MCF 10A (cell line): Measurements from ENCODE around the gene LRP8. TPM values are rescaled to one million over a fixed set of nuclear protein-coding genes. Genes with fewer than 3 reads are reported as not detected.

Experiments used
- BruUV-seq: library from RNA; stranded (reverse); fragments of 400-500 nt; replicated peaks from 2 replicates; lab custom pipeline; 2021; lab: Mats Ljungman, UMichigan
- CTCF ChIA-PET: fragments of 300-600 bp; sonication (Branson Sonifier 250); formaldehyde crosslinking; extraction: SDS; loops from one replicate; lab custom pipeline; 2021; ENCODE audit warnings: antibody characterized with exemption, inconsistent platforms; lab: Yijun Ruan, JAX
- POLR2A ChIA-PET: fragments of 300-600, 350-650 bp; sonication (Branson Sonifier 250); formaldehyde crosslinking; extraction: SDS; loops from one replicate; lab custom pipeline; 2020; ENCODE audit warnings: antibody characterized with exemption, inconsistent platforms; lab: Yijun Ruan, JAX
- DNase-seq: peaks from one replicate; pipeline ENCODE4 v3.0.0-alpha.2; 2018; ENCODE audit not compliant: unreplicated experiment
- H3K27ac Mint-ChIP-seq: one replicate; pipeline ENCODE4 v1.8.0; 2022; ENCODE audit warnings: mild to moderate bottlenecking, low read depth, mixed read lengths; ENCODE audit not compliant: unreplicated experiment
- H3K27me3 Mint-ChIP-seq: one replicate; pipeline ENCODE4 v1.8.0; 2022; ENCODE audit warnings: mixed read lengths; ENCODE audit not compliant: insufficient read depth, unreplicated experiment
- H3K36me3 Mint-ChIP-seq: one replicate; pipeline ENCODE4 v1.8.0; 2022; ENCODE audit warnings: mild to moderate bottlenecking, moderate library complexity, mixed read lengths; ENCODE audit not compliant: insufficient read depth, unreplicated experiment
- H3K4me1 Mint-ChIP-seq: one replicate; pipeline ENCODE4 v1.8.0; 2022; ENCODE audit warnings: mixed read lengths; ENCODE audit not compliant: insufficient read depth, unreplicated experiment
- H3K4me3 Mint-ChIP-seq: one replicate; pipeline ENCODE4 v1.8.0; 2022; ENCODE audit warnings: mild to moderate bottlenecking, moderate library complexity, mixed read lengths; ENCODE audit not compliant: unreplicated experiment
- H3K9me3 Mint-ChIP-seq: one replicate; pipeline ENCODE4 v1.8.0; 2022; ENCODE audit warnings: mixed read lengths; ENCODE audit not compliant: unreplicated experiment
- CTCF ChIP-seq: fragments of 200-600 bp; IDR thresholded peaks from one replicate; pipeline ENCODE4 v1.8.0; 2022; ENCODE audit warnings: antibody characterized with exemption, mild to moderate bottlenecking; ENCODE audit not compliant: unreplicated experiment
- intact Hi-C: fragments of 100-400 bp; cut with micrococcal nuclease; formaldehyde crosslinking; loops from 2 replicates; pipeline ENCODE4 v1.14.1; 2022
- total RNA-seq: library from RNA; stranded (reverse); gene quantifications from 2 replicates; pipeline ENCODE4 v1.2.3, GENCODE V29; 2022

LRP8 gene
- total RNA-seq, 1 experiment from 2014 or later, result 21.8 TPM

GRCh38 chr1:53304527-53304926 is 23.3 kb downstream of the LRP8 start:
- POLR2A ChIA-PET, result interaction anchor here (0.7 kb wide), 1 partner anchor 9 kb away, joined by 3 read pairs; no protein-coding TSS in a partner anchor
- H3K4me1 Mint-ChIP-seq, result no peaks in the 10 kb centered on the region
- intact Hi-C loops, result no loop called here
- H3K4me3 Mint-ChIP-seq, result no peak overlapping the region
- H3K36me3 Mint-ChIP-seq, result peaks cover 12% of the 10 kb centered on the region
- H3K27ac Mint-ChIP-seq, result no peak overlapping the region
- no peaks in the 10 kb centered on the region for H3K27me3 Mint-ChIP-seq
- CTCF ChIA-PET, result interaction anchor here (0.7 to 0.9 kb wide), 2 partner anchors 12 to 26 kb away, joined by 3 read pairs; no protein-coding TSS in a partner anchor
- DNase-seq, result no peak
- no peaks in the 10 kb centered on the region for H3K9me3 Mint-ChIP-seq
- no peak for TF ChIP-seq CTCF
- BruUV-seq, result no TSS peak

GRCh38 chr1:53303726-53304515 is 23.9 kb downstream of the LRP8 start:
- Mint-ChIP-seq H3K9me3 (no peaks in the 10 kb centered on the region), H3K4me1 (no peaks in the 10 kb centered on the region), H3K27ac (no peak overlapping the region), H3K4me3 (no peak overlapping the region), H3K36me3 (peaks cover 12% of the 10 kb centered on the region), H3K27me3 (no peaks in the 10 kb centered on the region)
- DNase-seq, result no peak
- no peak for TF ChIP-seq CTCF
- BruUV-seq, result no TSS peak
- intact Hi-C loops, result no loop called here
- ChIA-PET POLR2A (interaction anchor here (0.6 kb wide), 1 partner anchor 9 kb away, joined by 4 read pairs; no protein-coding TSS in a partner anchor), CTCF (interaction anchor here (0.9 kb wide), 1 partner anchor 25 kb away, joined by 3 read pairs; no protein-coding TSS in a partner anchor)

- intact Hi-C loops, result no loop called here
- CTCF ChIA-PET, result interaction anchor here (2.1 kb wide), 1 partner anchor 25 kb away, joined by 5 read pairs; no protein-coding TSS in a partner anchor
- DNase-seq, result no peak
- Mint-ChIP-seq H3K9me3 (no peaks in the 10 kb centered on the region), H3K27ac (no peak overlapping the region), H3K27me3 (no peaks in the 10 kb centered on the region), H3K4me1 (no peaks in the 10 kb centered on the region), H3K4me3 (no peak overlapping the region), H3K36me3 (peaks cover 6% of the 10 kb centered on the region)
- BruUV-seq, result no TSS peak
- no peak for TF ChIP-seq CTCF
- POLR2A ChIA-PET, result interaction anchor here (0.6 kb wide), 1 partner anchor 8 kb away, joined by 4 read pairs; no protein-coding TSS in a partner anchor
Observed at GRCh38 chr1:53303243-53303642, 24.6 kb downstream of the LRP8 start.

GRCh38 chr1:53299233-53299632 is 28.6 kb downstream of the LRP8 start:
- H3K4me3 Mint-ChIP-seq, result no peak overlapping the region
- H3K4me1 Mint-ChIP-seq, result peaks cover 9% of the 10 kb centered on the region
- peaks cover 6% of the 10 kb centered on the region for H3K36me3 Mint-ChIP-seq
- no peaks in the 10 kb centered on the region for H3K27me3 Mint-ChIP-seq
- intact Hi-C loops, result no loop called here
- no peak overlapping the region for H3K27ac Mint-ChIP-seq
- no TSS peak for BruUV-seq
- no peaks in the 10 kb centered on the region for H3K9me3 Mint-ChIP-seq
- DNase-seq, result peak; percentile 19
- TF ChIP-seq CTCF, result no peak
- CTCF ChIA-PET, result interaction anchor here (0.9 kb wide), 1 partner anchor 145 kb away, joined by 3 read pairs; no protein-coding TSS in a partner anchor
- POLR2A ChIA-PET, result no interaction called here
